Activated CD8-positive, alpha-beta T cell treated with anti-CD3 and anti-CD28 coated beads for 36 hours (primary cell): ENCODE data around the gene KCNA4. TPM values are rescaled to one million over a fixed set of nuclear protein-coding genes. Genes with fewer than 3 reads are reported as not detected.

Experiments used
- ATAC-seq: fragments of 200-7000 bp; cut with Tn5 transposase; one replicate; pipeline ENCODE4 v1.10.0; 2021; ENCODE audit warnings: mild to moderate bottlenecking, moderate library complexity
- CTCF ChIA-PET: fragments of 350-600 bp; sonication (Branson Sonifier 250); formaldehyde crosslinking; loops from one replicate; lab custom pipeline; 2021; ENCODE audit warnings: antibody characterized with exemption; lab: Charles Lee
- POLR2A ChIA-PET: fragments of 350-600 bp; sonication (Branson Sonifier 250); formaldehyde crosslinking; loops from one replicate; lab custom pipeline; 2021; ENCODE audit warnings: antibody characterized with exemption; lab: Charles Lee
- DNase-seq: peaks from one replicate; pipeline ENCODE4 v3.0.0-alpha.2; 2020
- H3K27ac Mint-ChIP-seq: one replicate; pipeline ENCODE4 v1.8.0; 2021; ENCODE audit warnings: mild to moderate bottlenecking, mixed read lengths
- H3K27me3 Mint-ChIP-seq: one replicate; pipeline ENCODE4 v1.8.0; 2021; ENCODE audit warnings: mixed read lengths
- H3K36me3 Mint-ChIP-seq: one replicate; pipeline ENCODE4 v1.8.0; 2021; ENCODE audit warnings: low read depth, mixed read lengths
- H3K4me1 Mint-ChIP-seq: one replicate; pipeline ENCODE4 v1.8.0; 2021; ENCODE audit warnings: low read depth, mixed read lengths
- H3K4me3 Mint-ChIP-seq: one replicate; pipeline ENCODE4 v1.8.0; 2021; ENCODE audit warnings: mild to moderate bottlenecking, moderate library complexity, mixed read lengths
- H3K9me3 Mint-ChIP-seq: one replicate; pipeline ENCODE4 v1.8.0; 2021; ENCODE audit warnings: mixed read lengths
- CTCF ChIP-seq: fragments of 200-600 bp; IDR thresholded peaks from one replicate; pipeline ENCODE4 v1.8.0; 2022; ENCODE audit warnings: antibody characterized with exemption, mild to moderate bottlenecking
- intact Hi-C: fragments of 100-400 bp; cut with micrococcal nuclease; formaldehyde crosslinking; loops from one replicate; pipeline ENCODE4 v1.10.0; 2022
- total RNA-seq, 2 experiments: library from RNA; stranded (reverse); gene quantifications; one replicate each; pipeline ENCODE4 v1.2.3, GENCODE V29; 2021

Gene KCNA4
- total RNA-seq, 2 experiments from 2014 or later: not detected

- Mint-ChIP-seq H3K36me3 (no peaks in the 10 kb centered on the region), H3K27ac (no peak overlapping the region), H3K27me3 (no peaks in the 10 kb centered on the region), H3K4me1 (no peaks in the 10 kb centered on the region), H3K9me3 (no peaks in the 10 kb centered on the region), H3K4me3 (no peak overlapping the region)
- intact Hi-C loops: no loop called here
- DNase-seq: no peak
- TF ChIP-seq CTCF: no peak
- no peak for ATAC-seq
- POLR2A ChIA-PET: no interaction called here
- CTCF ChIA-PET: no interaction called here
These were observed 53.0 kb downstream of the KCNA4 start for GRCh38 chr11:29963796-29964195.

- POLR2A ChIA-PET: no interaction called here
- no peak overlapping the region for H3K27ac Mint-ChIP-seq
- H3K4me1 Mint-ChIP-seq: no peaks in the 10 kb centered on the region
- H3K9me3 Mint-ChIP-seq: no peaks in the 10 kb centered on the region
- intact Hi-C loops: no loop called here
- no peak for TF ChIP-seq CTCF
- no peak for ATAC-seq
- no peak for DNase-seq
- CTCF ChIA-PET: interaction anchor here (0.9 kb wide), 1 partner anchor 15 kb away, joined by 3 read pairs; no protein-coding TSS in a partner anchor
- H3K27me3 Mint-ChIP-seq: no peaks in the 10 kb centered on the region
- no peaks in the 10 kb centered on the region for H3K36me3 Mint-ChIP-seq
- no peak overlapping the region for H3K4me3 Mint-ChIP-seq
These were observed 53.8 kb downstream of the KCNA4 start for GRCh38 chr11:29963036-29963435.

GRCh38 chr11:29962243-29962642 is 54.6 kb downstream of the KCNA4 start:
- ATAC-seq (no peak), DNase-seq (peak; percentile 8)
- H3K9me3 Mint-ChIP-seq: no peaks in the 10 kb centered on the region
- H3K27me3 Mint-ChIP-seq: no peaks in the 10 kb centered on the region
- H3K36me3 Mint-ChIP-seq: no peaks in the 10 kb centered on the region
- H3K4me3 Mint-ChIP-seq: no peak overlapping the region
- H3K4me1 Mint-ChIP-seq: no peaks in the 10 kb centered on the region
- intact Hi-C loops: no loop called here
- CTCF ChIA-PET: interaction anchor here (0.9 kb wide), 1 partner anchor 16 kb away, joined by 3 read pairs; no protein-coding TSS in a partner anchor
- no peak for TF ChIP-seq CTCF
- H3K27ac Mint-ChIP-seq: no peak overlapping the region
- POLR2A ChIA-PET: no interaction called here

Other genes starting within 250 kb of the KCNA4 start
- not detected for gene FSHB, start 214.0 kb upstream of the KCNA4 start, total RNA-seq